Ishikawa (cell line): ENCODE results near the gene PACC1.
A peak's percentile ranks its signal among the peaks of the same experiment; 100 is the strongest.

ENCODE experiments used
- CEBPB ChIP-seq: IDR thresholded peaks from 2 replicates; pipeline ENCODE4 v1.6.1; 2012
- CREB1 ChIP-seq: IDR thresholded peaks from 2 replicates; pipeline ENCODE4 v1.6.1; 2012; ENCODE audit warnings: low read depth
- EGR1 ChIP-seq: IDR thresholded peaks from 2 replicates; pipeline ENCODE4 v1.6.1; 2012
- EP300 ChIP-seq: IDR thresholded peaks from 2 replicates; pipeline ENCODE4 v1.6.1; 2012; ENCODE audit warnings: borderline replicate concordance
- FOXM1 ChIP-seq: IDR thresholded peaks from 2 replicates; pipeline ENCODE4 v1.6.1; 2012; ENCODE audit warnings: low read depth, borderline replicate concordance
- MAX ChIP-seq: IDR thresholded peaks from 2 replicates; pipeline ENCODE4 v1.6.1; 2012
- NFIC ChIP-seq: IDR thresholded peaks from 2 replicates; pipeline ENCODE4 v1.6.1; 2012
- RAD21 ChIP-seq: IDR thresholded peaks from 2 replicates; pipeline ENCODE4 v1.6.1; 2012; ENCODE audit warnings: low read depth
- REST ChIP-seq: IDR thresholded peaks from 2 replicates; pipeline ENCODE4 v1.6.1; 2012; ENCODE audit warnings: low read depth, mild to moderate bottlenecking
- TAF1 ChIP-seq: IDR thresholded peaks from 2 replicates; pipeline ENCODE4 v1.6.1; 2012; ENCODE audit warnings: low read depth, mild to moderate bottlenecking
- TCF12 ChIP-seq: IDR thresholded peaks from 2 replicates; pipeline ENCODE4 v1.6.1; 2012; ENCODE audit warnings: low read depth
- TEAD4 ChIP-seq: IDR thresholded peaks from 2 replicates; pipeline ENCODE4 v1.6.1; 2012
- YY1 ChIP-seq: IDR thresholded peaks from 2 replicates; pipeline ENCODE4 v1.6.1; 2012; ENCODE audit warnings: low read depth
- ZBTB7A ChIP-seq: IDR thresholded peaks from 2 replicates; pipeline ENCODE4 v1.6.1; 2012; ENCODE audit warnings: low read depth
- TF ChIP-seq, protein P1 (sequence below): IDR thresholded peaks from 2 replicates; pipeline ENCODE4 v1.6.1; 2012

The PACC1 gene

GRCh38 chr1:212379366-212379765, 35.3 kb downstream of the PACC1 start:
- no peak for TF ChIP-seq FOXM1

GRCh38 chr1:212377644-212378043, 37.0 kb downstream of the PACC1 start:
- no peak for TF ChIP-seq NFIC
- no peak for TF ChIP-seq RAD21
- no peak for TF ChIP-seq ZBTB7A
- TF ChIP-seq YY1, result no peak
- no peak for TF ChIP-seq TCF12
- TF ChIP-seq REST, result no peak
- TF ChIP-seq MAX, result no peak
- no peak for TF ChIP-seq EGR1
- TF ChIP-seq, protein P1, sequence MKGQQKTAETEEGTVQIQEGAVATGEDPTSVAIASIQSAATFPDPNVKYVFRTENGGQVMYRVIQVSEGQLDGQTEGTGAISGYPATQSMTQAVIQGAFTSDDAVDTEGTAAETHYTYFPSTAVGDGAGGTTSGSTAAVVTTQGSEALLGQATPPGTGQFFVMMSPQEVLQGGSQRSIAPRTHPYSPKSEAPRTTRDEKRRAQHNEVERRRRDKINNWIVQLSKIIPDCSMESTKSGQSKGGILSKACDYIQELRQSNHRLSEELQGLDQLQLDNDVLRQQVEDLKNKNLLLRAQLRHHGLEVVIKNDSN, result no peak

DNA sequence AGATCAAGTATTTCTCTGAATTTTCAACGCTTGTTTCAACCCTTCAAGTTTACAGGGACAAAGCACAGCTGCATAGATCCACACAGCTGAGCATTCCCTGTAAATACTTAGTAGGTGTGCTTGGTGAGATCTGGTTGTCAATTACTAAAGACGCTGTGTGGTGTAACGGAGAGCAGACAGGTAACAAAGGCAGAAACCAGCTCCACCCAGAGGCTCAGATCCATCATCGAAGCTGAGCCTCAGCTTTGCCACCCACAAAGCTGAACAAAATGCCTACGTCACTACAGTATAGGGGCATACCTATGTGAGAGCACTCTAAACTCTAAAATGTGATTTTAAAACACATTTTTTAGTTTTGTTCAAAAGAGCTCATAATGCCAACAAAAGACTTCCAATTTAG, 38.7 kb downstream of the PACC1 start:
- TF ChIP-seq EP300 (no peak), FOXM1 (no peak), TCF12 (no peak), REST (no peak), ZBTB7A (no peak), TAF1 (no peak), EGR1 (no peak), RAD21 (no peak), MAX (no peak), CEBPB (no peak), YY1 (no peak), NFIC (no peak), TEAD4 (no peak)
- TF ChIP-seq, protein P1, result no peak

DNA sequence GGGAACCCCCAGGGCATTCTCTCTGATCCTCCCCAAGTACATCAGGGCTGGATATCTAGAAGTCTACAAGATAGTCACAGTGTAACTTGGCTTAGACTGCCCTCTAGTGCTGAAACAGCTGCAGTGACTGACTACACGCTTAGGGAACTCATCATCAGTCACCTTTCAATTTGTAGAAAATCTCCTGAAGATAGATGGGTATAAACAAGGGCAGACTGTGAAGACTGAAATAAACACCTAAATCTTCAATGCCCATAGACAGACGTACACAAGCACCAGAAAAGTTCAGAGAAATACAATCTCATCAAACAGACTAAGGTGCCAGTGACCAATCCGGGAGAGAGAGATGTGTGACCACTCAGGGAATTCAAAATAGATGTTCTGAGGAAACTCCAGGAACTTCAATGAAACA, 46.6 kb downstream of the PACC1 start:
- TF ChIP-seq RAD21 (peak; percentile 77), YY1 (no peak)

DNA sequence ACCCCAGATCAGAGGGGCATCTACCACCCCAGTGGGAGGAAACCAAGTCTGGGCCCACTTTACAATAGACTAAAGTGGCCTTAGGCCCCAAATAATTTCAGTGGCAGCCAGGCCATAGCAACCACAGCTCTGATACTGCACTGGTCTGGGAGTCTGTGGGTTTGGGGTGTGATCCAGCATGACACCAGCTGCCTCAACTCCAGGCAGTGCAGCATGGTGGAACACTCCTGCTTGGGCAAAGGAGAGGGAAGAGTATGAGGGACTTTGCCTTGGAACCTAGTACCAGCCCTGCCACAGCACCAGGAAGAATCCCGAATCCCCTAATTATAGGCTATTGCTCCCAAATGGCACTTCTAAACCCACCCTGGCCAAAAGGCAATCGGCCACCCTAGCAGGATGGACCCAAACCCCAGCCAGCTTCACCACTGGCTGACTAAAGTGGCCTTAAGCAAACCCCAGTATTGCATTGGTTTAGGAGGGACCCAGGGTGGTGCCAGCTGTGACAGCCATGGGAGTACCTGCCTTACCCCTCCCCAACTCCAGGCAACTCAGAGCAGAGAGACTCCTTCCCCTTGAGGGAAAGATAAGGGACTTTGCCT, 47.1 kb downstream of the PACC1 start:
- TF ChIP-seq REST (no peak), TEAD4 (no peak), YY1 (no peak), ZBTB7A (no peak), EP300 (no peak), CREB1 (no peak), FOXM1 (no peak)
- TF ChIP-seq, protein P1, result no peak
